Liver (tissue), 9 donors: Measurements from ENCODE around the gene OR5AC2. TPM values are rescaled to one million over a fixed set of nuclear protein-coding genes. Genes with fewer than 3 reads are reported as not detected.

Source experiments
- DNase-seq: peaks from one replicate; pipeline ENCODE4 v3.0.0-alpha.2; 2017; ENCODE audit warnings: low spot score
- H3K27ac ChIP-seq, 2 donors: one replicate each; pipeline ENCODE4 v1.7.0; 2013; ENCODE audit warnings: inconsistent platforms in 2 of 2, low read length in 2 of 2, control low read depth in 1 of 2, low read depth in 1 of 2, mild to moderate bottlenecking in 1 of 2
- H3K27me3 ChIP-seq, 4 donors: one replicate each; pipeline versions ENCODE4 v1.6.1 to v1.7.0; 2013; ENCODE audit warnings: low read length in 3 of 4, inconsistent platforms in 1 of 4, mild to moderate bottlenecking in 1 of 4, moderate library complexity in 1 of 4; ENCODE audit not compliant: control insufficient read depth in 4 of 4, insufficient read depth in 4 of 4
- H3K36me3 ChIP-seq, 4 donors: one replicate each; pipeline versions ENCODE4 v1.6.1 to v1.7.0; 2013; ENCODE audit warnings: low read length in 3 of 4, mild to moderate bottlenecking in 3 of 4, low read depth in 1 of 4, moderate library complexity in 1 of 4; ENCODE audit not compliant: control insufficient read depth in 4 of 4, insufficient read depth in 3 of 4
- H3K4me1 ChIP-seq, 4 donors: one replicate each; pipeline versions ENCODE4 v1.6.1 to v1.7.0; 2013; ENCODE audit warnings: low read length in 3 of 4, mild to moderate bottlenecking in 3 of 4, moderate library complexity in 1 of 4; ENCODE audit not compliant: control insufficient read depth in 4 of 4, insufficient read depth in 4 of 4
- H3K4me3 ChIP-seq, 3 donors: one replicate each; pipeline versions ENCODE4 v1.6.1 to v1.7.0; 2013; ENCODE audit warnings: low read length in 3 of 3, control low read depth in 1 of 3, low read depth in 1 of 3, mild to moderate bottlenecking in 1 of 3
- H3K9ac ChIP-seq, 2 donors: one replicate each; pipeline ENCODE4 v1.7.0; 2013; ENCODE audit warnings: low read length in 2 of 2, mild to moderate bottlenecking in 2 of 2, moderate library complexity in 2 of 2, control low read depth in 1 of 2, low read depth in 1 of 2
- H3K9me3 ChIP-seq, 4 donors: one replicate each; pipeline versions ENCODE4 v1.6.1 to v1.7.0; 2013; ENCODE audit warnings: low read length in 3 of 4; ENCODE audit not compliant: control insufficient read depth in 4 of 4
- EGR1 ChIP-seq, 2 donors: IDR thresholded peaks; 2 replicates each; pipeline ENCODE4 v1.6.1; 2016 to 2018; ENCODE audit warnings: antibody characterized with exemption in 2 of 2, low read depth in 2 of 2
- FOXA1 ChIP-seq: IDR thresholded peaks from 2 replicates; pipeline ENCODE4 v1.6.1; 2016; ENCODE audit warnings: antibody characterized with exemption
- FOXA2 ChIP-seq: IDR thresholded peaks from 2 replicates; pipeline ENCODE4 v1.6.1; 2016; ENCODE audit warnings: antibody characterized with exemption
- GABPA ChIP-seq, 2 donors: IDR thresholded peaks in 1 of 2; conservative IDR thresholded peaks in 1 of 2; 2 replicates each; pipeline ENCODE4 v1.6.1; 2016; ENCODE audit warnings: antibody characterized with exemption in 2 of 2, mild to moderate bottlenecking in 1 of 2, moderate library complexity in 1 of 2
- HNF4A ChIP-seq, 2 donors: conservative IDR thresholded peaks; 2 replicates each; pipeline ENCODE4 v1.6.1; 2016; ENCODE audit warnings: antibody characterized with exemption in 2 of 2, mild to moderate bottlenecking in 2 of 2
- HNF4G ChIP-seq: IDR thresholded peaks from 2 replicates; pipeline ENCODE4 v1.6.1; 2016; ENCODE audit warnings: antibody characterized with exemption
- JUND ChIP-seq, 2 donors: IDR thresholded peaks; 2 replicates each; pipeline ENCODE4 v1.6.1; 2016; ENCODE audit warnings: antibody characterized with exemption in 2 of 2
- NR2F2 ChIP-seq: IDR thresholded peaks from 2 replicates; pipeline ENCODE4 v1.6.1; 2016; ENCODE audit warnings: antibody characterized with exemption
- RAD21 ChIP-seq, 2 donors: IDR thresholded peaks; 2 replicates each; pipeline ENCODE4 v1.6.1; 2016; ENCODE audit warnings: antibody characterized with exemption in 2 of 2, mild to moderate bottlenecking in 2 of 2
- RXRA ChIP-seq, 2 donors: IDR thresholded peaks; 2 replicates each; pipeline ENCODE4 v1.6.1; 2017 to 2018; ENCODE audit warnings: antibody characterized with exemption in 2 of 2, mild to moderate bottlenecking in 1 of 2
- SP1 ChIP-seq: IDR thresholded peaks from 2 replicates; pipeline ENCODE4 v1.6.1; 2018; ENCODE audit warnings: antibody characterized with exemption, mild to moderate bottlenecking
- TAF1 ChIP-seq: conservative IDR thresholded peaks from 2 replicates; pipeline ENCODE4 v1.6.1; 2016; ENCODE audit warnings: antibody characterized with exemption, mild to moderate bottlenecking
- YY1 ChIP-seq: IDR thresholded peaks from 2 replicates; pipeline ENCODE4 v1.6.1; 2016; ENCODE audit warnings: antibody characterized with exemption, mild to moderate bottlenecking
- WGBS: extraction: QIAGEN DNeasy Blood & Tissue Kit; methylation state at CpG from one replicate; pipeline ENCODE4 v1.1.7; 2013; 5-methylcytosine and 5-hydroxymethylcytosine counted together
- polyA plus RNA-seq, 2 donors: library from polyadenylated mRNA; stranded (reverse) in 1 of 2; unstranded in 1 of 2; fragments of 200-250 nt in 1 of 2; fragments of >200 nt in 1 of 2; fragmentation: Nextera tagmentation in 1 of 2; extraction: Ambion mirVana in 1 of 2; gene quantifications; one replicate each; pipeline versions ENCODE4 v1.2.1 to v1.2.3, GENCODE V29; 2013 to 2015
- total RNA-seq, 2 donors: library from RNA; depleted of rRNA; stranded (reverse); fragments of >200 nt; gene quantifications; one replicate each; pipeline ENCODE4 v1.2.3, GENCODE V29; 2014
- TF ChIP-seq, protein P1 (sequence below): IDR thresholded peaks from 2 replicates; pipeline ENCODE4 v1.6.1; 2016; ENCODE audit warnings: antibody characterized with exemption
- TF ChIP-seq, protein P2 (sequence below): IDR thresholded peaks from 2 replicates; pipeline ENCODE4 v1.6.1; 2016; ENCODE audit warnings: antibody characterized with exemption
- TF ChIP-seq, protein P3 (sequence below): IDR thresholded peaks from 2 replicates; pipeline ENCODE4 v1.6.1; 2016; ENCODE audit warnings: antibody characterized with exemption
- TF ChIP-seq, protein P4 (sequence below): IDR thresholded peaks from 2 replicates; pipeline ENCODE4 v1.6.1; 2016; ENCODE audit warnings: antibody characterized with exemption, mild to moderate bottlenecking
- TF ChIP-seq, protein P5 (sequence below): fragments of 150-350 bp; IDR thresholded peaks from 2 replicates; pipeline ENCODE4 v1.5.1; 2017; ENCODE audit warnings: improper control_type of control experiment, low read depth, low read length; ENCODE audit not compliant: missing input control
- donor health status: healthy.
- donor health status: healthy.
- donor health status: healthy.
- donor health status: healthy.
- donor health status: healthy.

OR5AC2 gene
- total and polyA plus RNA-seq, 4 donors, result not detected

DNA sequence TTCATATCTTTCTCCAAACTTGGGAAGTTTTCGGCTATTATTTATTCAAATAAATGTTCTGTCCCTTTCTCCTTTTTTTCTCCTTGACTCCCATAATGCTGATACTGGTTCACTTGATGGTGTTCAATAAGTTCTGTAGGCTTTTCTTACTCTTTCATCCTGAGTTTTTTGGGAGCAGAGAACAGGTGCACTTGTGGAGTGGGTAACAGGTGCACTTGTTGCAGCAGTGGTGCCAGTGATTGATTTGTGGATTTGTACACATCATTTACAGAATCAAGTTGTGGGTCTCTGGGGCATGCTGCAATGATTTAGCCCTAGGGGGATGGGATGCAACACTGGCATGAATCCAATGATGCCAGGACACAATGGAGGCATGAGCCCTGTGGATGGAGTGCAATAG is 28.7 kb downstream of the OR5AC2 start:
- Histone ChIP-seq H3K4me3 (no peak overlapping the region), H3K9ac (no peak overlapping the region), H3K9me3 (peaks cover 3 to 26% (median 5%) of the 10 kb centered on the region in 4 donors), H3K27ac (no peak overlapping the region), H3K4me1 (no peaks in the 10 kb centered on the region), H3K36me3 (no peaks in the 10 kb centered on the region), H3K27me3 (peaks cover 0 to 4% (median 0%) of the 10 kb centered on the region in 4 donors)
- WGBS, result 94% methylated on average over 1 of the region's 1 CpG
- TF ChIP-seq FOXA2, result no peak
- TF ChIP-seq, protein P1, sequence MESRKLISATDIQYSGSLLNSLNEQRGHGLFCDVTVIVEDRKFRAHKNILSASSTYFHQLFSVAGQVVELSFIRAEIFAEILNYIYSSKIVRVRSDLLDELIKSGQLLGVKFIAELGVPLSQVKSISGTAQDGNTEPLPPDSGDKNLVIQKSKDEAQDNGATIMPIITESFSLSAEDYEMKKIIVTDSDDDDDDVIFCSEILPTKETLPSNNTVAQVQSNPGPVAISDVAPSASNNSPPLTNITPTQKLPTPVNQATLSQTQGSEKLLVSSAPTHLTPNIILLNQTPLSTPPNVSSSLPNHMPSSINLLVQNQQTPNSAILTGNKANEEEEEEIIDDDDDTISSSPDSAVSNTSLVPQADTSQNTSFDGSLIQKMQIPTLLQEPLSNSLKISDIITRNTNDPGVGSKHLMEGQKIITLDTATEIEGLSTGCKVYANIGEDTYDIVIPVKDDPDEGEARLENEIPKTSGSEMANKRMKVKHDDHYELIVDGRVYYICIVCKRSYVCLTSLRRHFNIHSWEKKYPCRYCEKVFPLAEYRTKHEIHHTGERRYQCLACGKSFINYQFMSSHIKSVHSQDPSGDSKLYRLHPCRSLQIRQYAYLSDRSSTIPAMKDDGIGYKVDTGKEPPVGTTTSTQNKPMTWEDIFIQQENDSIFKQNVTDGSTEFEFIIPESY, result no peak
- TF ChIP-seq RAD21 (IDR thresholded peaks at IDR 0.05), result no peak
- TF ChIP-seq, protein P2, sequence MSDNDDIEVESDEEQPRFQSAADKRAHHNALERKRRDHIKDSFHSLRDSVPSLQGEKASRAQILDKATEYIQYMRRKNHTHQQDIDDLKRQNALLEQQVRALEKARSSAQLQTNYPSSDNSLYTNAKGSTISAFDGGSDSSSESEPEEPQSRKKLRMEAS, result no peak
- TF ChIP-seq RXRA (IDR thresholded peaks at IDR 0.05), result no peak
- TF ChIP-seq GABPA (IDR thresholded peaks at IDR 0.05 in 1 of 2, conservative IDR thresholded peaks at IDR 0.05 in 1 of 2), result no peak
- TF ChIP-seq NR2F2, result no peak
- TF ChIP-seq HNF4G, result no peak
- TF ChIP-seq, protein P3, sequence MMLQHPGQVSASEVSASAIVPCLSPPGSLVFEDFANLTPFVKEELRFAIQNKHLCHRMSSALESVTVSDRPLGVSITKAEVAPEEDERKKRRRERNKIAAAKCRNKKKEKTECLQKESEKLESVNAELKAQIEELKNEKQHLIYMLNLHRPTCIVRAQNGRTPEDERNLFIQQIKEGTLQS, result no peak
- no peak for TF ChIP-seq JUND (IDR thresholded peaks at IDR 0.05)
- no peak for TF ChIP-seq EGR1 (IDR thresholded peaks at IDR 0.05; ENCODE audit: low read depth in 2 of 2)
- TF ChIP-seq, protein P4, sequence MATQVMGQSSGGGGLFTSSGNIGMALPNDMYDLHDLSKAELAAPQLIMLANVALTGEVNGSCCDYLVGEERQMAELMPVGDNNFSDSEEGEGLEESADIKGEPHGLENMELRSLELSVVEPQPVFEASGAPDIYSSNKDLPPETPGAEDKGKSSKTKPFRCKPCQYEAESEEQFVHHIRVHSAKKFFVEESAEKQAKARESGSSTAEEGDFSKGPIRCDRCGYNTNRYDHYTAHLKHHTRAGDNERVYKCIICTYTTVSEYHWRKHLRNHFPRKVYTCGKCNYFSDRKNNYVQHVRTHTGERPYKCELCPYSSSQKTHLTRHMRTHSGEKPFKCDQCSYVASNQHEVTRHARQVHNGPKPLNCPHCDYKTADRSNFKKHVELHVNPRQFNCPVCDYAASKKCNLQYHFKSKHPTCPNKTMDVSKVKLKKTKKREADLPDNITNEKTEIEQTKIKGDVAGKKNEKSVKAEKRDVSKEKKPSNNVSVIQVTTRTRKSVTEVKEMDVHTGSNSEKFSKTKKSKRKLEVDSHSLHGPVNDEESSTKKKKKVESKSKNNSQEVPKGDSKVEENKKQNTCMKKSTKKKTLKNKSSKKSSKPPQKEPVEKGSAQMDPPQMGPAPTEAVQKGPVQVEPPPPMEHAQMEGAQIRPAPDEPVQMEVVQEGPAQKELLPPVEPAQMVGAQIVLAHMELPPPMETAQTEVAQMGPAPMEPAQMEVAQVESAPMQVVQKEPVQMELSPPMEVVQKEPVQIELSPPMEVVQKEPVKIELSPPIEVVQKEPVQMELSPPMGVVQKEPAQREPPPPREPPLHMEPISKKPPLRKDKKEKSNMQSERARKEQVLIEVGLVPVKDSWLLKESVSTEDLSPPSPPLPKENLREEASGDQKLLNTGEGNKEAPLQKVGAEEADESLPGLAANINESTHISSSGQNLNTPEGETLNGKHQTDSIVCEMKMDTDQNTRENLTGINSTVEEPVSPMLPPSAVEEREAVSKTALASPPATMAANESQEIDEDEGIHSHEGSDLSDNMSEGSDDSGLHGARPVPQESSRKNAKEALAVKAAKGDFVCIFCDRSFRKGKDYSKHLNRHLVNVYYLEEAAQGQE, result no peak
- TF ChIP-seq YY1, result no peak
- TF ChIP-seq FOXA1, result no peak
- TF ChIP-seq TAF1, result no peak
- no peak for TF ChIP-seq HNF4A (conservative IDR thresholded peaks at IDR 0.05)
- TF ChIP-seq, protein P5, sequence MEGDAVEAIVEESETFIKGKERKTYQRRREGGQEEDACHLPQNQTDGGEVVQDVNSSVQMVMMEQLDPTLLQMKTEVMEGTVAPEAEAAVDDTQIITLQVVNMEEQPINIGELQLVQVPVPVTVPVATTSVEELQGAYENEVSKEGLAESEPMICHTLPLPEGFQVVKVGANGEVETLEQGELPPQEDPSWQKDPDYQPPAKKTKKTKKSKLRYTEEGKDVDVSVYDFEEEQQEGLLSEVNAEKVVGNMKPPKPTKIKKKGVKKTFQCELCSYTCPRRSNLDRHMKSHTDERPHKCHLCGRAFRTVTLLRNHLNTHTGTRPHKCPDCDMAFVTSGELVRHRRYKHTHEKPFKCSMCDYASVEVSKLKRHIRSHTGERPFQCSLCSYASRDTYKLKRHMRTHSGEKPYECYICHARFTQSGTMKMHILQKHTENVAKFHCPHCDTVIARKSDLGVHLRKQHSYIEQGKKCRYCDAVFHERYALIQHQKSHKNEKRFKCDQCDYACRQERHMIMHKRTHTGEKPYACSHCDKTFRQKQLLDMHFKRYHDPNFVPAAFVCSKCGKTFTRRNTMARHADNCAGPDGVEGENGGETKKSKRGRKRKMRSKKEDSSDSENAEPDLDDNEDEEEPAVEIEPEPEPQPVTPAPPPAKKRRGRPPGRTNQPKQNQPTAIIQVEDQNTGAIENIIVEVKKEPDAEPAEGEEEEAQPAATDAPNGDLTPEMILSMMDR, result no peak
- DNase-seq, result no peak

DNA sequence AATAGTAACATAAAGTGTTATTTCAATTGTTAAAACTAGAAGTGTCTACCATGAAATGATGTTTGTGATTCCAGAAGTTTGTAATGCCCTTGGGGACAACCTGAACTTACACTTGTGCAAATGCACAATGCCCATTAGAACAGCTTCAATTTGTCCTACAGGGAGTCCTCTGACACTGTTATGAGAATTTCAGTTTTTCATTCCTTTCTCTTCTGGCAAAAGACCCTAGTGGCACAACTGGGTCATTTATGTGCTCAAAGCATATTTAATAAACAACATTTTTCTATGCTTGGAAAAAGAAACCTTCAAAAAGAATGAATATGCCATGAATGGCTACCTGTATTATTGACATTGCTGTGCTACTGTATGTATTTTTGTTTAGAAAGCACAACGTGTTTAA is 43.4 kb downstream of the OR5AC2 start, which contains the start of gene OR5H1:
OR5H1 (plus strand) TSS at position 301 of the 400 bp plus-strand sequence. CDS start 1,977 bp downstream, outside the sequence.
- no peak for DNase-seq
- WGBS, result 58% methylated on average over 1 of the region's 1 CpG
- H3K36me3 ChIP-seq, result no peaks in the 10 kb centered on the region
- H3K4me3 ChIP-seq, result no peak within 1 kb of the TSS
- no peaks in the 10 kb centered on the region for H3K9me3 ChIP-seq
- H3K27ac ChIP-seq, result no peak within 1 kb of the TSS
- no peak within 1 kb of the TSS for H3K9ac ChIP-seq
- no peaks in the 10 kb centered on the region for H3K27me3 ChIP-seq
- no peaks in the 10 kb centered on the region for H3K4me1 ChIP-seq
- TF ChIP-seq, protein P4, result no peak
- TF ChIP-seq NR2F2 (no peak), RXRA (IDR thresholded peaks at IDR 0.05) (no peak), FOXA1 (no peak), FOXA2 (no peak), EGR1 (IDR thresholded peaks at IDR 0.05; ENCODE audit: low read depth in 2 of 2) (no peak), SP1 (no peak), JUND (IDR thresholded peaks at IDR 0.05) (no peak), HNF4G (no peak), RAD21 (IDR thresholded peaks at IDR 0.05) (no peak), YY1 (no peak), TAF1 (no peak)
- TF ChIP-seq, protein P2, result no peak
